ENCODE results near the gene RCL1.
"Not testable (repeated sequence)": the region's sequence is repeated elsewhere in the genome, so short reads cannot be mapped to it uniquely, and the experiment has no call there.

The RCL1 gene

DNA sequence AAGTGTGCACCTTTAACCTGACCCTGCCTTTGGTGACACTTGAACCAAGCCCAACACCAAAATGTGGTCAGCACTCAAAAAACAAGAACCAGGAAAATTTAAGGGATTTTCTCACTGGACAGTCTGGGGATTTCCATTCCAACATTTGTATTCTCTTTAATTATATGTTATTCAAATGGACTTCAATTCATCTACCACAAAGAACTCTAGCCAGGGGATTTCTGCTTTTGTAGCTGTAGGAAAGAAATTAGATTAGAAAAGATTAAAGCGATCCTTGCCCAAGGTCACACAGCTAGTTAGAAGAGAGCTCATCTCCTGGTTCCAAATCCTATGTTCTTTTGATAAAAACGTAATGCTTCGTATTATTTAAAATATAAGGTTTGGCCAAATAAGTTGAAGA lies 97.5 kb downstream of the RCL1 start:
- no peak for DNase-seq

DNA sequence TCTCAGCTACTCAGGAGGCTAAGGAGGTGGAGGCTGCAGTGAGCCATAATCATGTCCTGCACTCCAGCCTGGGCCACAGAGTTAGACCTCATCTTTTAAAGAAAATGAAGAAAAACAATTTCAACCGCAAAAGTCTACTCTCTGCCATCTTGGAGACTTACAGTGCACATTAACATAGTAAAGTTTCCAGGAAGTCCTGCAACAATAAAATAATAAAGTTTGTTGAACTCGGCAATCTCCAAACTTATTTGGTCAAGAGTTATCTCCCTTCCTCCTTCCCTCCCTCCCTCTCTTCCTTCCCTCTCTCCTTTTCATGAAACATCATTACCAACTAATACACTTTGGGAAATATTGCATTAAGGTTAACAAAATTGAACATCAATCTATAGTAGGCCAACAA lies 98.2 kb downstream of the RCL1 start:
- no peak for DNase-seq

DNA sequence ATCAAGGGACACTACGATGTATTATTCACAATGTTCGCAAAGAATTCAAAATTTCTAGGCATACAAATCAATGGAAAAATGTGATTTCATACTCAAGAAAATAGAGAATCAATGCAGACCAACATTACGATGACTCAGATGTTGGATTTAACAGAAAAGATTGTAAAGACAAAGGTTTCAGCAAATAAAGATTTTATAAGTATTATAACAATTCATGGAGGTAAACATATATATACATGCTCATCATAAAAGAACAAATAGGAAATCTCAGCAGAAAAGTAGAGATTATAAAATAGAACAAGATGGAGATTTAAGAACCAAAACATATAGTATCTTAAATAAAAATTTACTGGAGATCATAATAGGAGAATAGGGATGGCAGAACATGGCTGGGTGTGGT lies 98.9 kb downstream of the RCL1 start:
- DNase-seq, result no peak

DNA sequence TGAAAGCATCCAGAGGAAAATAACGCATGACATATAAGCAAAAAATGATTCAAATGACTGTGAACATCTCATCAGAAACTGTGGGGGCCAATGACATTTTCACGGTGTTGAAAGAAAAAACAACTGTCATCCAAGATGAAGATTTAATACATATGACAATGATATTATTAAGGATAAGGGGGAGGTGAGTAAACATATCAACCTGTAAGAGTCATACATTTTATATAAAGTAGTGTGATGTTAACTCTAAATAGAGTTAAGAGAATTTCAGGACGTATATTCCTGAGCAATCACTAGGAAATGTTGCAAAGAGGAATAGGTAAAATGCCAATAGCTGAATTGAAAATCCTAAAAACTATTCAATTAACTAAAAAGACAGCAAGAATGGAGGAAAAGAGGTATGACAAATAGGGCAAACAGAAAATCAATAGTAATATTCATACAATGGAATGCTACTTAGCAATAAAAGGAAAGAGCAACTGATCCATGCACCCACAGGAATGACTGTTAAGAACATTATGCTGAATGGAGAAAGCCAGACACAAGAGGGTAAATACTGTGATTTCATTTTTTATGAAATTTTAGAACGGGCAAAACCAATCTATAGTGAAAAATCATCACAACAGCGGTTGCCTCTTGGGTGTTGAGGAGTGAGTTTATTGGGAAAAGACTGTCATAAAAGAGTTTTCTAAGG lies 99.9 kb downstream of the RCL1 start:
- no peak for DNase-seq

DNA sequence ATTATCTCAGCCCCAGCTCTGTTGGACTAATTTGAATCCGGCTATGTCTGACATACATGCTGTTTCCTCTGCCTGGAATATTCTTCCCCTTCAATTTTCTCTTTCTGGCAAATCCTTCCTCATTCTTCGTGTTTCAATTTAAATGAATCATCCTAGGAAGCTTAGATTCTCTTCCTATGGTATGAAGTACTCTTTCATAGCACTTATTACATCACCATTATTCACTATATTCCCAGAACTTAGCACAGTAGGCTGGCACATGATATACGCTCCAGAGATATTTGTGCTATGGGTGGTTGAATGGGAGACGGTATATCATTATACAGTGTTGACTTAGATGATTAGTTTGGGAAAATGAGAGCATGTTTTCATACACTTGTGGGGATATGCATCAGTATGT lies 101.3 kb downstream of the RCL1 start:
- DNase-seq, result no peak

DNA sequence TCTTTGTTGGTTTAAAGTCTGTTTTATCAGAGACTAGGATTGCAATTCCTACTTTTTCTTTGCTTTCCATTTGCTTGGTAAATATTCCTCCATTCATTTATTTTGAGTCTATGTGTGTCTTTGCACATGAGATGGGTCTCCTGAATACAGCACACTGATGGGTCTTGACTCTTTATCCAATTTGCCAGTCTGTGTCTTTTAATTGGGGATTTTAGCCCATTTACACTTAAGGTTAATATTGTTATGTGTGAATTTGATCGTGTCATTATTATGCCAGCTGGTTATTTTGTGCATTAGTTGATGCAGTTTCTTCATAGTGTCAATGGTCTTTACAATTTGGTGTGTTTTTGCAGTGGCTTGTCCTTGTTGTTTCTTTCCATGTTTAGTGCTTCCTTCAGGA lies 107.1 kb downstream of the RCL1 start:
- DNase-seq, result not testable (repeated sequence)

DNA sequence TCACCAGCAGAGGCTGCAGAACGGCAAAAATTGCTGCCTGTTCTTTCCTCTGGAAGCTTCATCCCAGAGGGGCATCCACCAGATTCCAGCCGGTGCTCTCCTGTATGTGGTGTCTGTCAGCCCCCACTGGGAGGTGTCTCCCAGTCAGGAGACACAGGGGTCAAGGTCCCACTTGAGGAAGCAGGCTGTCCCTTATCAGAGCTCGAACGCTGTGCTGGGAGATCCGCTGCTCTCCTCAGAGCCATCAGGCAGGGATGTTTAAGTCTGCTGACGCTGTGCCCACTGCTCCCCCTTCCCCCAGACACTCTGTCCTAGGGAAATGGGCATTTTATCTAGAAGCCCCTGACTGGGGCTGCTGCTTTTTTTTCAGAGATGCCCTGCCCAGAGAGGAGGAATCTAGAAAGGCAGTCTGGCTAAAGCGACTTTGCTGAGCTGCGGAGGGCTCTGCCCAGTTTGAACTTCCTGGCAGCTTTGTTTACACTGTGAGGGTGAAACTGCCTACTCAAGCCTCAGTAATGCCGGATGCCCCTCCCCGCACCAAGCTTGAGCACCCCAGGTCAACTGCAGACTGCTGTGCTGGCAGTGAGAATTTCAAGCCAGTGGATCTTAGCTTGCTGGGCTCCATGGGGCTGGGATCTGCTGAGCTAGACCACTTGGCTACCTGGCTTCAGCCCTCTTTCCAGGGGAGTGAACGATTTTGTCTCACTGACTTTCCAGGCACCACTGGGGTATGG lies 108.8 kb downstream of the RCL1 start:
- DNase-seq, result not testable (repeated sequence)

DNA sequence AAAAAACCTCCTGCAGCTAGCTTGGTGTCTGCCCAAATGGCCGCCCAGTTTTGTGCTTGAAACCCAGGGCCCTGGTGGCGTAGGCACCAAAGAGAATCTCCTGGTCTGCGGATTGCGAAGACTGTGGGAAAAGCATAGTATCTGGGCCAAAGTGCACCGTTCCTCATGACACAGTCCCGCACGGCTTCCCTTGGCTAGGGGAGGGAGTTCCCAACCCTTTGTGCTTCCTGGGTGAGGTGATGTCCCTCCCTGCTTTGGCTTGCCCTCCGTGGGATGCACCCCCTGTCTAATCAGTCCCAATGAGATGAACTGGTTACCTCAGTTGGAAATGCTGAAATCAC lies 109.4 kb downstream of the RCL1 start:
- no peak for DNase-seq

DNA sequence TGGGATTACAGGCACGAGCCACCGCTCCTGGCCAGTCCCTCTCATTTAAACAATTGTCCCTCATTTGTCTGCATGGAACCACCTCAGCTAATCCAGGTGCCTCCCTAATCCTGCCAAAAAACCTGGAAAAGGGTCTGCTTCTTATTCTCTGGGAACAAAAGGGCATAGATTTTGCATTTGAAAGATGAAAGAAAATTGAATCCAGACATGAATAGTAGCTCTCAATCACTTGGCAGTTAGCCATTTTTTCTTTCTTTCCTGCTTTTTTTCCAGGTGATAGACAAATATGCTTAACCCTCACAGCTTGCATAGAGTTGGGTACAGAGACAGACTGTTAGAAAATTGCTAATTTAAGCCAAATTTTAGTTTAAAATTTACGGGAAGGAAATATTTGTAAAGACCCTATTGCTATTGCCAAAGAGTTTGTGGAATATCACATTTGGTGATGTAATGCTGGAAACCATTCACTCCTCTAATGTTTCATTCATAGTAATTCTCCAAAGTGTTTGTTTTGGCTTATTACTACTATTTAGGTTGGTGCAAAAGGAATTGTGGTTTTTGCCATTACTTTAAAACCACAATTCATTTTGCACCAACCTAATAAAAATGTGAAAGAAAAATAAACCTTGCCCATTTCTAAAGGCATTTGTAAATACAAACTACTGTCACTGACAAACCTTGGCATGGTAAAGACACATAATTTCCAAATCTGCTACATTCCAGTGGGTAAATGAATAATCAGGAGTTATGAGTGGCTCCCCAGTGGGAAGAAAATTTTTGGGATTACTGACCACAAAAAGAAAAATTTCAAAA lies 111.8 kb downstream of the RCL1 start:
- no peak for DNase-seq

DNA sequence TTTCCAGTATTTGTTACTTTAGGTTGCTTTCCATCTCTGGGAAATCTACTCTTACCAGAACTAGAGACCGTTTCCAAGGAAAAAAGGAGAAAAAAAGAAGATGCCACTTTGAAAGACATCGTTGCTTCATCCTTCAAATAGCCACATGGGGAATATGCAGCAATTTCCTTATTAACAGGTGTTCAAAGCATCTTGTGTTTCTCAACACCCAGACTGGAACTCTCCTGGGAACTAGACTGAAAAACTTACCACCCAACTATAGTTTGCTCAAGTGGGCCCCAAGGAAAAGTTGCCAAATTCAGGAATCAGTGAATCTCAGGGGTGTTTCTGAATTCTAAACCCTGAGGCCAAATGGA lies 112.4 kb downstream of the RCL1 start:
- no peak for DNase-seq
